K562 (cell line): Measurements from ENCODE around the gene TCEAL5. TPM values are rescaled to one million over a fixed set of nuclear protein-coding genes. Genes with fewer than 3 reads are reported as not detected.

ENCODE experiments used
- ARID2 ChIP-seq: fragments of 450-650 bp; IDR thresholded peaks from 2 replicates; pipeline ENCODE4 v1.6.1; 2017; ENCODE audit warnings: antibody characterized with exemption, mild to moderate bottlenecking
- CBFA2T2 ChIP-seq: fragments of 450-650 bp; conservative IDR thresholded peaks from 2 replicates; pipeline ENCODE4 v1.6.1; 2017; ENCODE audit warnings: mild to moderate bottlenecking
- CREB1 ChIP-seq, 2 experiments: sonication (generic) in 1 of 2; formaldehyde crosslinking in 1 of 2; IDR thresholded peaks; 2 replicates each; pipeline versions ENCODE4 v1.6.1 to v1.8.0; 2012 to 2022; ENCODE audit warnings: inconsistent platforms in 1 of 2, mild to moderate bottlenecking in 1 of 2, missing genetic modification reagents in 1 of 2, moderate library complexity in 1 of 2
- EP300 ChIP-seq: IDR thresholded peaks from 2 replicates; pipeline ENCODE4 v1.6.1; 2012; ENCODE audit warnings: low read length, improper control_type of control experiment
- FOSL1 ChIP-seq: fragments of 200-800 bp; sonication (Bioruptor generic); conservative IDR thresholded peaks from 2 replicates; pipeline ENCODE4 v1.6.1; 2016; ENCODE audit warnings: missing genetic modification characterization, missing compliant biosample characterization
- POU5F1 ChIP-seq: fragments of 150-350 bp; IDR thresholded peaks from 2 replicates; pipeline ENCODE4 v1.6.1; 2014; ENCODE audit warnings: borderline replicate concordance, low read length, low read depth, mild to moderate bottlenecking; ENCODE audit not compliant: partially characterized antibody
- SETDB1 ChIP-seq: IDR thresholded peaks from one replicate; pipeline ENCODE4 v1.6.1; 2012; ENCODE audit warnings: low read length, control low read depth, inconsistent platforms
- SMARCB1 ChIP-seq: IDR thresholded peaks from 2 replicates; pipeline ENCODE4 v1.6.1; 2011; ENCODE audit warnings: improper control_type of control experiment, low read depth; ENCODE audit not compliant: insufficient read length
- SRF ChIP-seq, 2 experiments: fragments of 250-450, 450-650 bp in 1 of 2; sonication (Bioruptor Pico) in 1 of 2; sonication (generic) in 1 of 2; formaldehyde crosslinking; IDR thresholded peaks; 2 replicates each; pipeline versions ENCODE4 v1.5.0 to v1.5.1; 2020 to 2022; ENCODE audit warnings: mild to moderate bottlenecking in 1 of 2, missing genetic modification reagents in 1 of 2
- ZNF134 ChIP-seq: fragments of 250-450 bp; sonication (Bioruptor Pico); conservative IDR thresholded peaks from 2 replicates; pipeline ENCODE4 v1.4.0; 2020
- ZNF507 ChIP-seq: conservative IDR thresholded peaks from 2 replicates; pipeline ENCODE4 v1.6.1; 2017; ENCODE audit warnings: missing genetic modification characterization, missing compliant biosample characterization
- polyA plus RNA-seq, 8 experiments: library from polyadenylated mRNA; depleted of rRNA in 4 of 8; stranded (reverse) in 5 of 8; unstranded in 3 of 8; fragments of >200 nt; fragmentation: Nextera tagmentation in 2 of 8; fragmentation: Illumina TruSeq in 1 of 8; extraction: Ambion mirVana in 2 of 8; extraction: Trizol in 1 of 8; gene quantifications; 2 replicates each; pipeline versions ENCODE4 v1.2.1 to v1.2.3, GENCODE V29; 2011 to 2014; ENCODE audit warnings: inconsistent platforms in 1 of 8, missing spikeins in 1 of 8
- total RNA-seq, 7 experiments: library from RNA; depleted of rRNA in 6 of 7; stranded (reverse); fragments of >200 nt in 6 of 7; fragmentation: Illumina TruSeq in 2 of 7; extraction: Trizol in 2 of 7; gene quantifications; 2 replicates each; pipeline versions ENCODE4 v1.2.1 to v1.2.3, GENCODE V29; 2011 to 2021; ENCODE audit warnings: low replicate concordance in 1 of 7
- TF ChIP-seq, protein P1 (sequence below), 2 experiments: IDR thresholded peaks; 2 replicates each; pipeline ENCODE4 v1.6.1; 2012; ENCODE audit warnings: improper control_type of control experiment in 2 of 2, low read depth in 2 of 2, low read length in 2 of 2, borderline replicate concordance in 1 of 2
- TF ChIP-seq, protein P2 (sequence below), 3 experiments: fragments of 200-800 bp in 1 of 3; fragments of 250-450 bp in 1 of 3; fragments of 450-650 bp in 1 of 3; sonication (Bioruptor Pico) in 1 of 3; sonication (Bioruptor generic) in 1 of 3; formaldehyde crosslinking in 1 of 3; IDR thresholded peaks; 2 replicates each; pipeline versions ENCODE4 v1.6.1 to v1.8.0; 2016 to 2022; ENCODE audit warnings: mild to moderate bottlenecking in 2 of 3, missing genetic modification characterization in 2 of 3, missing compliant biosample characterization in 1 of 3, moderate library complexity in 1 of 3
- TF ChIP-seq, protein P3 (sequence below): IDR thresholded peaks from 2 replicates; pipeline ENCODE4 v1.6.1; 2012; ENCODE audit warnings: low read depth, low read length, improper control_type of control experiment, borderline replicate concordance

TCEAL5 gene
- total and polyA plus RNA-seq, 9 of the 15 experiments (the other 6 are each of a cell fraction or from before 2014, with no cell fraction given), result 0.10 to 0.18 TPM; not detected in 7

DNA sequence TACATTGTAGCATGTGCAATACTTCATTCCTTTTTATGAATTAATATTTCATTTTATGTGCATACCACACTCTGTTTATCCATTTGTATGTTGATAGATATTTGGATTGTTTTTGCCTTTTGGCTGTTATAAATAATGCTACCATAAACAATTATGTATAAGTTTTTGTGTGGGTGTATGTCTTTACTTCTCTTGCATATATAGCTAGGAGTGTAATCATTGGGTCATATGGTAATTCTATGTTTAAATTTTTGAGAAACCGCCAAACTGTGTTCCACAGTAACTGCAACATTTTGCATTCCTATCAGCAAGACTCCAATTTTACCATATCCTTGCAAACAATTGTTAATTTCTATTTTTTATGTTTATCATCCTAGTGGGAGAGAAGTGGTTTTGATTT is 3.1 kb upstream of the TCEAL5 start (continued):
- TF ChIP-seq, protein P1, sequence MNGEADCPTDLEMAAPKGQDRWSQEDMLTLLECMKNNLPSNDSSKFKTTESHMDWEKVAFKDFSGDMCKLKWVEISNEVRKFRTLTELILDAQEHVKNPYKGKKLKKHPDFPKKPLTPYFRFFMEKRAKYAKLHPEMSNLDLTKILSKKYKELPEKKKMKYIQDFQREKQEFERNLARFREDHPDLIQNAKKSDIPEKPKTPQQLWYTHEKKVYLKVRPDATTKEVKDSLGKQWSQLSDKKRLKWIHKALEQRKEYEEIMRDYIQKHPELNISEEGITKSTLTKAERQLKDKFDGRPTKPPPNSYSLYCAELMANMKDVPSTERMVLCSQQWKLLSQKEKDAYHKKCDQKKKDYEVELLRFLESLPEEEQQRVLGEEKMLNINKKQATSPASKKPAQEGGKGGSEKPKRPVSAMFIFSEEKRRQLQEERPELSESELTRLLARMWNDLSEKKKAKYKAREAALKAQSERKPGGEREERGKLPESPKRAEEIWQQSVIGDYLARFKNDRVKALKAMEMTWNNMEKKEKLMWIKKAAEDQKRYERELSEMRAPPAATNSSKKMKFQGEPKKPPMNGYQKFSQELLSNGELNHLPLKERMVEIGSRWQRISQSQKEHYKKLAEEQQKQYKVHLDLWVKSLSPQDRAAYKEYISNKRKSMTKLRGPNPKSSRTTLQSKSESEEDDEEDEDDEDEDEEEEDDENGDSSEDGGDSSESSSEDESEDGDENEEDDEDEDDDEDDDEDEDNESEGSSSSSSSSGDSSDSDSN (IDR thresholded peaks at IDR 0.05; ENCODE audit: borderline replicate concordance in 1 of 2, low read depth in 2 of 2, low read length in 2 of 2), result no peak
- TF ChIP-seq CBFA2T2, result no peak
- TF ChIP-seq, protein P2, sequence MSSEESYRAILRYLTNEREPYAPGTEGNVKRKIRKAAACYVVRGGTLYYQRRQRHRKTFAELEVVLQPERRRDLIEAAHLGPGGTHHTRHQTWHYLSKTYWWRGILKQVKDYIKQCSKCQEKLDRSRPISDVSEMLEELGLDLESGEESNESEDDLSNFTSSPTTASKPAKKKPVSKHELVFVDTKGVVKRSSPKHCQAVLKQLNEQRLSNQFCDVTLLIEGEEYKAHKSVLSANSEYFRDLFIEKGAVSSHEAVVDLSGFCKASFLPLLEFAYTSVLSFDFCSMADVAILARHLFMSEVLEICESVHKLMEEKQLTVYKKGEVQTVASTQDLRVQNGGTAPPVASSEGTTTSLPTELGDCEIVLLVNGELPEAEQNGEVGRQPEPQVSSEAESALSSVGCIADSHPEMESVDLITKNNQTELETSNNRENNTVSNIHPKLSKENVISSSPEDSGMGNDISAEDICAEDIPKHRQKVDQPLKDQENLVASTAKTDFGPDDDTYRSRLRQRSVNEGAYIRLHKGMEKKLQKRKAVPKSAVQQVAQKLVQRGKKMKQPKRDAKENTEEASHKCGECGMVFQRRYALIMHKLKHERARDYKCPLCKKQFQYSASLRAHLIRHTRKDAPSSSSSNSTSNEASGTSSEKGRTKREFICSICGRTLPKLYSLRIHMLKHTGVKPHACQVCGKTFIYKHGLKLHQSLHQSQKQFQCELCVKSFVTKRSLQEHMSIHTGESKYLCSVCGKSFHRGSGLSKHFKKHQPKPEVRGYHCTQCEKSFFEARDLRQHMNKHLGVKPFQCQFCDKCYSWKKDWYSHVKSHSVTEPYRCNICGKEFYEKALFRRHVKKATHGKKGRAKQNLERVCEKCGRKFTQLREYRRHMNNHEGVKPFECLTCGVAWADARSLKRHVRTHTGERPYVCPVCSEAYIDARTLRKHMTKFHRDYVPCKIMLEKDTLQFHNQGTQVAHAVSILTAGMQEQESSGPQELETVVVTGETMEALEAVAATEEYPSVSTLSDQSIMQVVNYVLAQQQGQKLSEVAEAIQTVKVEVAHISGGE (CRISPR knock-in tag; IDR thresholded peaks at IDR 0.05), result no peak
- TF ChIP-seq SMARCB1, result no peak
- TF ChIP-seq ARID2, result no peak
- TF ChIP-seq SRF (CRISPR knock-in tag; IDR thresholded peaks at IDR 0.05), result no peak
- TF ChIP-seq EP300, result no peak
- no peak for TF ChIP-seq FOSL1 (tag)
- TF ChIP-seq, protein P3, sequence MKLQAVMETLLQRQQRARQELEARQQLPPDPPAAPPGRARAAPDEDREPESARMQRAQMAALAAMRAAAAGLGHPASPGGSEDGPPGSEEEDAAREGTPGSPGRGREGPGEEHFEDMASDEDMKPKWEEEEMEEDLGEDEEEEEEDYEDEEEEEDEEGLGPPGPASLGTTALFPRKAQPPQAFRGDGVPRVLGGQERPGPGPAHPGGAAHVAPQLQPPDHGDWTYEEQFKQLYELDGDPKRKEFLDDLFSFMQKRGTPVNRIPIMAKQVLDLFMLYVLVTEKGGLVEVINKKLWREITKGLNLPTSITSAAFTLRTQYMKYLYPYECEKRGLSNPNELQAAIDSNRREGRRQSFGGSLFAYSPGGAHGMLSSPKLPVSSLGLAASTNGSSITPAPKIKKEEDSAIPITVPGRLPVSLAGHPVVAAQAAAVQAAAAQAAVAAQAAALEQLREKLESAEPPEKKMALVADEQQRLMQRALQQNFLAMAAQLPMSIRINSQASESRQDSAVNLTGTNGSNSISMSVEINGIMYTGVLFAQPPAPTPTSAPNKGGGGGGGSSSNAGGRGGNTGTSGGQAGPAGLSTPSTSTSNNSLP, result no peak
- no peak for TF ChIP-seq POU5F1
- TF ChIP-seq ZNF134 (CRISPR knock-in tag), result no peak
- TF ChIP-seq CREB1 (IDR thresholded peaks at IDR 0.05), result no peak
- TF ChIP-seq CREB1 (CRISPR knock-in tag; IDR thresholded peaks at IDR 0.05), result no peak
- TF ChIP-seq SETDB1, result no peak
- TF ChIP-seq ZNF507, result no peak
